Endometrial microvascular endothelial cells (primary cell): Measurements from ENCODE around the gene TGFBRAP1. TPM values are rescaled to one million over a fixed set of nuclear protein-coding genes. Genes with fewer than 3 reads are reported as not detected.
"Not testable (repeated sequence)": the region's sequence is repeated elsewhere in the genome, so short reads cannot be mapped to it uniquely, and the experiment has no call there.

Source experiments
- in situ Hi-C: cut with HindIII; loops from 2 replicates; pipeline ENCODE4 v1.10.0; 2017; ENCODE audit warnings: low sequenced_read_pairs, low pct_unique_long_range_greater_than_20kb; ENCODE audit errors: inconsistent ontology term
- total RNA-seq: library from RNA; depleted of rRNA; stranded (reverse); fragments of >200 nt; gene quantifications from one replicate; pipeline ENCODE4 v1.2.3, GENCODE V29; 2015; ENCODE audit errors: inconsistent ontology term

Gene TGFBRAP1
- total RNA-seq, 1 donor from 2014 or later, result 29.0 TPM

DNA sequence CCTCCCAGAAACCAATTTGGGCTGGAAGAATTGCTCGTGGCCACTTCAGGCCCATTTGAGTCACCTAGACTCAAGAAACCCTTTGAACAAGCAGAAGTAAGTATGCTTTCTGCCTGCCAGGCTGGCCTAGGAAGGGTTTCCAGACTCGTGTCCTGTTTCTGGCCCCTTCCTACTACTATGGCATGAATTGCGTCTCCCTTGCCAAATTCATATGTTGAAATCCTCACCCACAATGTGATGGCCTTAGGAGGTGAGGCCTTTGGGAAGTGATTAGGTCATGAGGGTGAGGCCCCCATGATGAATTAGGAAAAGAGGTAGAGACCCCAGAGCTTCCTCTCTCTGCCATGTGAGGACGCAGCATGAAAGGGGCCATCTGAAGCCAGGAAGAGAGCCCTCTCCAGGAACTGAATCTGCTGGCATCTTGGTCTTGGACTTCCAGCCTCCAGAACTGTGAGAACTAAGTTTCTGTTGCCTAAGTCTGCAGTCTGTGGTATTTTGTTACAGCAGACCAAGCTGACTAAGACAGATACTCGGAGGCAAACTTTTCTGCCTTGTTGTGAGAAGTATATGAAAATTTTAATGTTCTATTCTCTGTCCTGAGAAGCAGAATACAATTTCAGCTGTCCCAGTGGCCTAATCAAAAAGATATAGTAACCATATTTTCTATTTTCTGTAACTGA is 74.9 kb downstream of the TGFBRAP1 start:
- in situ Hi-C loops, result no loop called here

DNA sequence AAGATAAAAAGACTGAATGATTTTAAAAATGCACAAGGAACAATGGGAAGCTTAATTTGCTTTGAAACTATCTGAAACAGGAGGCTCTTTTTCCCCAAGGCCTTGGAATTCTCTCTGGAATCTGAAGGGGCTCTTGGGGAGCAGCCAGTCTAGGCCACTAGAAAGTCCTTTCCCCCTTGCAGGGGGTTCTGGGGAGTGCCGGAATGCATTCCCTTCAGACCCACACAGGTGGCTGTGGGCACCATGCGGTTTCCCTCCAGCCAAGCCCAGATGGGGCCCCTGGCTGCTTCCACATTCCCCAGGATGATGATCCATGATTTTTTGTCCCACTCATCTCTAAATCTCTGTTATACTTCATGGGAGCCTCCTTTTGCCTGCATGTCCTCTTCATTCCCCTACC is 77.3 kb downstream of the TGFBRAP1 start:
- in situ Hi-C loops, result no loop called here

DNA sequence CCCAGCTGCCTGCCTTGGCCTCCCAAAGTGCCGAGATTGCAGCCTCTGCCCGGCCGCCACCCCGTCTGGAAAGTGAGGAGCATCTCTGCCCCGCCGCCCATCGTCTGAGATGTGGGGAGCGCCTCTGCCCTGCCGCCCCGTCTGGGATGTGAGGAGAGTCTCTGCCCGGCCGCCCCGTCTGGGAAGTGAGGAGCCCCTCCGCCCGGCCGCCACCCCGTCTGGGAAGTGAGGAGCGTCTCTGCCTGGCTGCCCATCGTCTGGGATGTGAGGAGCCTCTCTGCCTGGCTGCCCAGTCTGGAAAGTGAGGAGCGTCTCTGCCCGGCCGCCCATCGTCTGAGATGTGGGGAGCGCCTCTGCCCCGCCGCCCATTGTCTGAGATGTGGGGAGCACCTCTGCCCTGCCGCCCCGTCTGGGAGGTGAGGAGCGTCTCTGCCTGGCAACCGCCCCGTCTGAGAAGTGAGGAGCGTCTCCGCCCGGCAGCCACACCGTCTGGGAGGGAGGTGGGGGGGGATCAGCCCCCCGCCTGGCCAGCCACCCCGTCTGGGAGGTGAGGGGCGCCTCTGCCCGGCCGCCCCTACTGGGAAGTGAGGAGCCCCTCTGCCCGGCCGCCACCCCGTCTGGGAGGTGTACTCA is 78.4 kb downstream of the TGFBRAP1 start:
- in situ Hi-C loops, result not testable (repeated sequence)

DNA sequence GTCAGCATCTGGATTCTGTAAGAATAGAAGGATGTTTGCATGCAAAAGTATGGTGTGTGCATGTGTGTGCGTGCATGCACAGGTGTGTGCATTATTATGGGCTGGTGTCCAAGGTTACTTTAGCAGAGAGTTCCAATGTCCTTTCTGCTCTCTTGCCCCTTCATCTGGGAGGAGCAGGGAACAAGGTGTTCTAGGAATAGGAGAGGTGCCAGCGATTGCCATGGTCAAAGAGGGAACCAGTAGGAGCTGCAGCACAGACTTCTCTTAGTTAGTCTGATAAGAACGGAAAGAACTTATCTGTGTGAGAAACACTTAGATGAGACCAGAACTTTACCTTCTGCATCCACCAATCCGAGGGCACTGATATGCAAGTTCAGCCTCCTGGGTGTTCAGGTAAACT is 79.6 kb downstream of the TGFBRAP1 start:
- in situ Hi-C loops, result no loop called here

DNA sequence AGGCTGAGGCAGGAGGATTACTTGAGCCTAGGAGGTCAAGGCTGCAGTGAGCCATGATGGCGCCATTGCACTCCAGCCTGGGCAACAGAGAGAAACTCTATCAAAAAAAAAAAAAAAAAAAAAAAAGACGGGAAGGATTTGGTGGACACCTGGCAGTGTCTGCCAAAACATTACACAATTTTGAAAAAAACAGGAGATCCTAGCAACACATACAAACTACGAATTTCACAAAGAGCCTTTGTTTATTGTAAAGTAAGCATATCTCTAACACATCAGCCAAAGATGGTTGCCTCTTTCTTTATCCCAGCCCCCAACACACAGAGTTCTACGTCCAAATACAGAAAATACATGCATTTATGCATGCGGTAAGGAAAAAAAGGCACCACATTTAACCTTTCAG is 80.4 kb downstream of the TGFBRAP1 start:
- in situ Hi-C loops, result no loop called here

DNA sequence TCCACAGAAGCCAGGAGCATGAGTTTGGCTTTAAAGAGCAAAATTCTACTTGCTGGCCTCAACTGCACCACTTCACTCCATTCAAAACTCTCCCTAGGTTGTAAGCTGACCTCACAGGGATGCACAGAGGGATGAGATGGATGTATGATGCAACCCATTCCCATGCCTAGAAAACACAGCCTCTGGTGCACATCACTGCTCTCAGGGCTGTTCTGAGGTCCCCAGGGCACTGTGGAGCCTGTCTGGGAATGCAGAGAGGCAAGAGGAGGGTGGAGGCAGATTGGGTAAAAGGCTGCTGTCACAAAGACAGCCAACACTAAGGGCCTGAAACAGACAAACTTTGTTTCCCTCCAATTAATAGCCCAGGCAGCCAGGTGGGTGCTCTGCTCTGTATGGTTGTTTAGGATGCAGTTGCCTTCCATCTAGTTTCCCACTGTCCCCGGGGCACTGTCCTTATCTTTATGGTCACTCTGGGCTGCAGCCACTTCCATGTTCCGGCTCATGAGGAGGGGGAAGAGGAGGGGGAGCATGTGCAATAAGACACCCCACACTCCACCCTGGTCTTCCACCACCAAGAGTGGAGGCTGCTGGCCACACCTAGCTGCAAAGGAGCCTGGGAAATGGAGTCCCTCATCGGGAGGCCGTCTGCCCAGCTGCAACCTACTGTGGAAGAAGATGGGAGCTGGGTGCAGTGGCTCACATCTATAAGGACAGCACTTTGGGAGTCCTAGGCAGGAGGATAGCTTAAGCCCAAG is 81.0 kb downstream of the TGFBRAP1 start:
- in situ Hi-C loops, result no loop called here

DNA sequence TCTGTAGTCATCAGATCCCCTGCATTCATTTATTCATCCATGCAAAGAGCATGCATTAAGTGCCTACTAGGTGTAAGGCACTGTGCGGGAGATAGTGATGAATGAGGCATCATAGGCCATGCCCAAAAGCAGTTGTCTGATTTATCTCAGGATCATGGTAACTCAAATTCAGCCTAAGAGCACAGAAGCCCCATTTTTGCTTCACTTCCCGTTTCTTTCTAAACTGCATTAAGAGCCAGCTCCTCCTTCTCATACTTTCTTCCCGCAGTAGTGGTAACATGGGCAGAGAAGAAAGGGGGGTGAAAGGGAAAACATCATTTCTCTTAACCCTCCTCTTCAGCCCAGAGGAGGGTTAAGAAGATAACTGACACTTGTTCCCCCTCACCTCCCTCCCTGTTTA is 85.1 kb downstream of the TGFBRAP1 start:
- in situ Hi-C loops, result no loop called here

DNA sequence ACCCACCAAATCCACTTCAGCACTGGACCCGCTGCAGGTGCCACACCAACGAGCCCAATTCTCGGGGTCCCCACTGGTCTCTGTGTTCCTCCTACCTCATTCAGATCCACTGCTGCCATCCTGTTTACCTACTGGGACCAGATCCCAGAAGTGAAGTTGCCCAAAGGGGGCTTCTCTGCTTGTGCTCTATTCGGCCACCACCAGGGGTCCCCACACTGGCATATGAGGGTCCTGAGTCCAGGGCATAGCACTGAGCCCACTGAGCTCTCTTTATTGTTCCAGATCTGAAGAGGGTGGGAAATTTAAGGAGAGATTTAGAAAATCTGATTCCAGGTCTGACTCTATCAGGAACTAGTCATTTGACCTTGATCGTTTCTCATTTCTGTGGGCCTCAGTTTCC is 85.6 kb downstream of the TGFBRAP1 start:
- in situ Hi-C loops, result no loop called here

DNA sequence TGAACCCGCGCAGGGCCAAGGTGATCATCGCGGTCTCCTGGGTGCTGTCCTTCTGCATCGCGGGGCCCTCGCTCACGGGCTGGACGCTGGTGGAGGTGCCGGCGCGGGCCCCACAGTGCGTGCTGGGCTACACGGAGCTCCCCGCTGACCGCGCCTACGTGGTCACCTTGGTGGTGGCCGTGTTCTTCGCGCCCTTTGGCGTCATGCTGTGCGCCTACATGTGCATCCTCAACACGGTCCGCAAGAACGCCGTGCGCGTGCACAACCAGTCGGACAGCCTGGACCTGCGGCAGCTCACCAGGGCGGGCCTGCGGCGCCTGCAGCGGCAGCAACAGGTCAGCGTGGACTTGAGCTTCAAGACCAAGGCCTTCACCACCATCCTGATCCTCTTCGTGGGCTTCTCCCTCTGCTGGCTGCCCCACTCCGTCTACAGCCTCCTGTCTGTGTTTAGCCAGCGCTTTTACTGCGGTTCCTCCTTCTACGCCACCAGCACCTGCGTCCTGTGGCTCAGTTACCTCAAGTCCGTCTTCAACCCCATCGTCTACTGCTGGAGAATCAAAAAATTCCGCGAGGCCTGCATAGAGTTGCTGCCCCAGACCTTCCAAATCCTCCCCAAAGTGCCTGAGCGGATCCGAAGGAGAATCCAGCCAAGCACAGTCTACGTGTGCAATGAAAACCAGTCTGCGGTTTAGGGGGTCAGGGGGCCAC is 87.1 kb downstream of the TGFBRAP1 start:
- in situ Hi-C loops, result no loop called here

DNA sequence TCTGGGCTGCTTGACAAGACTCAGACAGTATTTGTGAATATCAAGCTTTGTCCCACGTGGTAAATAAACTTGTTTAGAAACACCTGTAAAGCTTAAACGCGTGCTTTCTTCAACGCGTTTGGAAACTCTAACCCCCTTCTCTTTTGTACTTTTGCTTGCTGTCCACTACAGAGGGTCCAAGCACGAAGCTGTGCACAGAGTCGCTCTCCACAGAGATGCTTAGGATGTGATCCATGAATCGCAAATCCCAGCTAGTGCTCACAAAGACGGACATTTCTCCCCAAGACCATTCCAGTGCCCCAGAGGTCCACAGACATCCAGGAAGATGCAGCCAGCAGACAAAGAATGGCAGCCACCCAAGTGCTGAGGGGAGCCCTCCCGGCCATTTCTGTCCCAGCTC is 88.1 kb downstream of the TGFBRAP1 start, which contains the start of gene GPR45:
Gene GPR45 (plus strand): TSS at position 301 of the 400 bp plus-strand sequence. CDS start 116 bp downstream, outside the sequence.
- in situ Hi-C loops, result no loop called here

DNA sequence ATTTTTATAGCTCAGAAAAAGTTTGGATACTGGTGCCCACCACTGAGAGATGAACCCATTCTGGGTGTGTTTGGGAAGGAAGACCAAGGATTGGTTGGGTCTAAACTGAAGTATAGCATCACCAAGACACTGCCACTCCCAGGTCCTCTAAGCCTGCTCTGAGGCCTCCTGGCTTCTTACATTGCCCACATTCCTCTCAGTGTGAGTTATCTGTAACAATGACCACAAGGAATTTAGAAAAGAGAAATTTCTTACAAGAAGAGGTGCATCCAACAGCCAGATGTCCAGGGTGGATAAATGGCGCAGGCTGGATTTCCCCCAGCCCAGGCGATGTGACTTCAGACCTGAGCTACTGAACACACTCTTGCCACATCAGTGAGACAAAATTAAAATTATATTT is 89.6 kb downstream of the TGFBRAP1 start:
- in situ Hi-C loops, result no loop called here

DNA sequence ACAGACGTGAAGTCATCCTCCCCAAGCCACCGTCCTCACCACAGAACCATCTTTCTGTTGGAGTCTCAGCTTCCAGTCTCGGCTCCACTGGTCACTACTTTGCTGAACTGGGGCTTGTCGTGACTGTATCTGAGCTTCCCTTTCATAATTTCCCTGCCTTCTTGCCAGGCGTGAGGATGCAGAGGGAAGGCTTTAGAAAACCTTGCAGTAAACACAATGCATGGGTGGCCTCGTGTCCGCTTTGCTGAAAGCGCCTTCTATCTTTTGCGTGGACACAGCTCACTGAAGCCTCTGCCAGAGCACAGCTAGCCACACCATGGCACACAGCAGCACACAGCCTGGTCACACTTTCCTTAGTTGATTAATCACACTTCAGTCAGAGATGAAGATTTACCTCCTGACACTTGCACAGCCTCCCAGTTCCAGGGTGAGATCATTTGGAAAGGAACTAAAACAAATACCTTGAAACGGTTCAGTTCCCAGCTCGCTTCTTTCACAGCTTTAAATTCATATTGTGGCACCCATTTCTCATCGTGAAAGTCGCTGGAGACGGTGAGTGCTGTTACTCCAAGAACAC is 90.8 kb downstream of the TGFBRAP1 start:
- in situ Hi-C loops, result no loop called here

DNA sequence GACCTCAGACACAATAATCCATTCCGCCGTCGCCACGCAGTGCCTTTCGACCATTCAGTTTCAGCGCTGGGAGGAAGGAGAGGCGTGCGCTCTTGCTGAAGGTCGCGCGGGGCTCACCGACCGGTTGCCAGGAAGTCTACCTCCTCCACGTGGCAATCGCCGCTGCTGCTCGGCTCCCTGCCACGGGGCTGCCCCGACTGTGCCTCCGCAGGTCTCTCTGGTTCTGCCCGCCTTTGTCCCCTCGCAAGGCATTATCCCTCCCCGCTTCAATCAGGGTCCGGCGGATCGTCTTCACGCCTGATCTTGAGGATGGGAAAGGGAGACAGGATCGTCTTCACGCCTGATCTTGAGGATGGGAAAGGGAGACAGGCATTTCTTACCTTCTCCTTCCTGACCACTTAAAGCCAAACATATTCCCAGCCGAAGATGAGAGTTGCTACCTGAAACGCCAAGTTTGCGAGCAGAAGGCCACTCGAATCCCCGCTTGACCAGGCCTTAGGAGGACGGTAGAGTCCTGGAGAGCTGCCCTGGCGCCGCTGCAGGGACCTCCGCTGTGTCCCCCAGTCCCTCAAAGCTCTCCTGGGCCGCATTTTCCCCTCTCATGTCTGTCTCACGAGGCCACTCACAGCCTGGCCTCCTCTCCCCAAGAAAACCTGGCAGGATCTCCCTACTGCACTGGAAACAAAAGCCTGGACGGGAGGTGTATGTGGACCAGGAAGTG is 92.3 kb downstream of the TGFBRAP1 start:
- in situ Hi-C loops, result no loop called here

DNA sequence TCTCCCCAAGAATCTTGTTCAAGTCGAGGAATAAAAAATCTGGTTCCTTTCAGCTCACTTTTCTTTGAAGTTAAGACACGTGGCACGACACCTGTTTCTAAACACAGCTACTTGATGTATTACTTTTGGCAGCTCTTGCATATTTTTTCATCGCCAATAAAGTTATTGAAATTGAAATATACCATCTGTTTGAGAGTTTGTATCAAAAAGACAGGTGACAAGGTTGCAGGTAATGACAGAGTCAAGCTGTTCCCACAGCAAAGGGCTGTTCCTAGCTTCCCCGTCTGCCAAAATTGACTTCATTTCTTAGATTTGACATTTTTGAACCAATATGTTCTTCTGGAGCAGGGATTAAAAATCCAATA is 93.5 kb downstream of the TGFBRAP1 start:
- in situ Hi-C loops, result no loop called here

DNA sequence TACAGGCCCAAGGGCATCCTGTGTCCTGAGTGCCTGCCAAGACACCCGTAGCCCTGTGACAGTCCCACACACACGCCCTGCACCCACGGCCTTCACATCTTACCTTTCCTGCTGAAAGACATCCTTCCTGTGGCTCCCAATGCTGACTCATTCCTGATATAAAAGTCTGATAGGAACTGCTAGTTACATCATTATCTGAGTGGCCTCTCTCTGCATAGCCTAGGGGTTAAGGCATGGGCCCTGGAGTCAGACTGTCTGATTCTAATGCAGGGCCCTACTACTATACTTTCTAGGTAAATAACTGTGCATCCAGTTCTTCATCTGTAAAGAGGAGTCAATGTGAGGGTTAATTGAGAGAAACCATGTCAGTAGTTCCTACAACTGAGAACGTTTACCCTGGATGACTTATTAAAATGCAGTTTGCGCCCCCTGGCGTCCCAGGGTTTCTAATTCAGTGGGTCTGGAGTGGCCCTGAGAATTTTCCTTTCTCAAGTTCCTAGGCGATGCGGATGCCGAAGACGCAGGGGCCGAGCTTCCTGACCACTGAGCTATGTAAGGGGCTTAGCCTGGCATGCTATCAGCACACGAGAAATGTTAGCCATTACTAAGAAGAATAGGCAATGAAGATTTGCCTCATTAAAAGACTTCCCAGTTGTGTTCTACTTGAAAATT is 94.0 kb downstream of the TGFBRAP1 start:
- in situ Hi-C loops, result no loop called here

DNA sequence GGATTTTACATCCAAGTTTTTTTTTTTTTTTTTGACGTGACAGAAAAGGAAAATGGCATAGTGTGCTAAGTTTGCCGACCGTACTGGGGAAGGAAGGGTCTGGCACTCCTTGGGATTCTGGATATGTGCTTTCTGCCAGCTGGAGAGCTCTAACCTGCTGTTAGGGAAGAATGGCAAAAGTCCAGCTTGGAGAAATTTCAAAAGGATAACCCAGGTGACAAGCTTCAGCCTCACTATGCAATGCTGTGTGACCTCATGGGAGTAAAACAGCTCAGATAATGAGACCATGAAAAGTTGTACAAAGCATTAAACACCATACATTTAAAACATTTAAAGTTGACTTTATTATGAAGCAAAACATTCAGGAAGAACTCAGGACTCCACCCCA is 98.3 kb downstream of the TGFBRAP1 start:
- in situ Hi-C loops, result no loop called here

DNA sequence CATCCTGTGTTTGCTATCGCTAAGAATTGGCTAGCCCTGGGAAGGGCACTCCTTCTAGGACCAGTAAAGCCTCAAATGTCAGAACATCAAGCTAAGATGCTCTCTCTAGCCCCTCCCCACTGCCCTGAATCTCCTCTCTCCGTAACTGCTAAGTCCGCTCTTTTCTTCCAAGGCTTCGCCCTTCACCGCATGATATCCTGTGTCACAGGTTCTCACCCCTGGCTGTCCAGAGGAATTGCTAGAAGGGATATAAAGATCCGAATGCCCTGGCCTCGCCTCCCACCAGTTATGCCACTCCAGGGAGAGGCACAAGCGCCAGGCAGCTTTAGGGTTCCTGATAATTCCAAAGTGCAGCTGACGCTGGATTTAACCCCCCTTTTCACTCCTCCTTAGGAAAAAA is 105.1 kb downstream of the TGFBRAP1 start:
- in situ Hi-C loops, result no loop called here

DNA sequence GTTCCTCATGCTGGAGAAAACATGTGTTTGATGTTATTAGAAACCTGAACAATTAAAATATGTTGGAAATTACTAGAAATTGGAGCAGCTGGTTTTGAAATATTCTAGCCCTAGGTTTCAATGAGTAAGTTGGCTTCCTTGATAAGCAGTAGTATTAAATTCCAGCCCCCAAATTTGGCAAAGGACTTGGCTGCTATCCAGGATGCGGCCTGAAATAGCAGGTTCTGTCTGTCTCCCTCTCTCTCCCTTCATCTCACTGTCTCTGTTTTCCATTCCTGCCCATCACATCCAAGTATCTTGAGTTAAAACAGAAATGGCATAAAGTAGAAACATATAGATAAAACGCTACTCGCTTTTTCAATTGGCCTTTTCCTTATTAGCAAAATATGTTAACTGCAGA is 108.9 kb downstream of the TGFBRAP1 start:
- in situ Hi-C loops, result no loop called here
